NB4 (cell line): ENCODE results near the gene C2CD4D.

Experiments used
- DNase-seq: peaks from one replicate; pipeline ENCODE4 v3.0.0; 2010; ENCODE audit warnings: low read depth
- H3K4me3 ChIP-seq: one replicate; pipeline ENCODE4 v1.5.1; 2011; ENCODE audit warnings: mild to moderate bottlenecking, low read depth, low read length, moderate library complexity
- CTCF ChIP-seq: IDR thresholded peaks from one replicate; pipeline ENCODE4 v1.5.1; 2012; ENCODE audit warnings: low read depth, low read length
- MAX ChIP-seq: IDR thresholded peaks from 2 replicates; pipeline ENCODE4 v1.6.1; 2011; ENCODE audit warnings: low read depth, low read length
- MYC ChIP-seq: IDR thresholded peaks from 2 replicates; pipeline ENCODE4 v1.6.1; 2011; ENCODE audit warnings: low read depth, low read length
- POLR2A ChIP-seq: IDR thresholded peaks from 2 replicates; pipeline ENCODE4 v1.6.1; 2011; ENCODE audit warnings: mild to moderate bottlenecking; ENCODE audit not compliant: insufficient read length; ENCODE audit errors: extremely low read depth

The C2CD4D gene

GRCh38 chr1:151827853-151828252 is 11.8 kb downstream of the C2CD4D start:
- TF ChIP-seq POLR2A (no peak), CTCF (no peak), MYC (no peak), MAX (no peak)
- H3K4me3 ChIP-seq, result no peak overlapping the region
- no peak for DNase-seq

- no peak for DNase-seq
- no peak overlapping the region for H3K4me3 ChIP-seq
- TF ChIP-seq MYC (no peak), POLR2A (no peak), MAX (no peak), CTCF (no peak)
Measured at GRCh38 chr1:151825751-151826660, 13.6 kb downstream of the C2CD4D start.

GRCh38 chr1:151825204-151825603 is 14.4 kb downstream of the C2CD4D start:
- no peak for DNase-seq
- TF ChIP-seq MYC, result no peak
- TF ChIP-seq MAX, result no peak
- TF ChIP-seq CTCF, result no peak
- TF ChIP-seq POLR2A, result no peak
- no peak overlapping the region for H3K4me3 ChIP-seq

- TF ChIP-seq MAX, result no peak
- no peak for TF ChIP-seq MYC
- TF ChIP-seq POLR2A, result no peak
- H3K4me3 ChIP-seq, result no peak overlapping the region
- DNase-seq, result no peak
Measured at GRCh38 chr1:151823175-151823574, 16.4 kb downstream of the C2CD4D start.

- no peak for TF ChIP-seq POLR2A
- no peak for TF ChIP-seq CTCF
- no peak for TF ChIP-seq MAX
- TF ChIP-seq MYC, result no peak
- DNase-seq, result no peak
- no peak overlapping the region for H3K4me3 ChIP-seq
Measured at GRCh38 chr1:151822404-151822803, 17.2 kb downstream of the C2CD4D start.

GRCh38 chr1:151820940-151821339 is 18.7 kb downstream of the C2CD4D start:
- DNase-seq, result no peak
- no peak for TF ChIP-seq CTCF
- no peak for TF ChIP-seq MAX
- TF ChIP-seq POLR2A, result no peak
- TF ChIP-seq MYC, result no peak
- no peak overlapping the region for H3K4me3 ChIP-seq
